Chondrocyte (in vitro differentiated cells): Measurements from ENCODE around the gene WDR46. TPM values are rescaled to one million over a fixed set of nuclear protein-coding genes. Genes with fewer than 3 reads are reported as not detected.

Experiments used
- DNase-seq: peaks from one replicate; pipeline ENCODE4 v3.0.0; 2021; ENCODE audit warnings: mixed read lengths, low spot score
- H3K27ac Mint-ChIP-seq: one replicate; pipeline ENCODE4 v1.8.0; 2021; ENCODE audit warnings: mild to moderate bottlenecking, moderate library complexity, mixed read lengths; ENCODE audit not compliant: unreplicated experiment
- H3K27me3 Mint-ChIP-seq: 2 replicates; pipeline ENCODE4 v1.8.0; 2021; ENCODE audit warnings: low read depth, mixed read lengths
- H3K36me3 Mint-ChIP-seq: 2 replicates; pipeline ENCODE4 v1.8.0; 2021; ENCODE audit warnings: low read depth, mixed read lengths
- H3K4me1 Mint-ChIP-seq: 2 replicates; pipeline ENCODE4 v1.8.0; 2021; ENCODE audit warnings: low read depth, mild to moderate bottlenecking, mixed read lengths
- H3K4me3 Mint-ChIP-seq: one replicate; pipeline ENCODE4 v1.8.0; 2021; ENCODE audit warnings: mild to moderate bottlenecking, moderate library complexity, mixed read lengths; ENCODE audit not compliant: unreplicated experiment
- H3K9me3 Mint-ChIP-seq: 2 replicates; pipeline ENCODE4 v1.8.0; 2021; ENCODE audit warnings: low read depth, mixed read lengths
- microRNA-seq: library from miRNA; unstranded; fragments of <30 nt; microRNA quantifications from one replicate; pipeline ENCODE4 v1.2.0, GENCODE V29; 2020; ENCODE audit warnings: borderline number of aligned reads
- total RNA-seq: library from RNA; stranded (reverse); gene quantifications from 3 replicates; pipeline ENCODE4 v1.2.1, GENCODE V29; 2021
- TF ChIP-seq, protein P1 (sequence below): fragments of 200-600 bp; sonication (generic); IDR thresholded peaks from 2 replicates; pipeline ENCODE4 v1.5.0; 2021; ENCODE audit warnings: antibody characterized with exemption, mild to moderate bottlenecking, moderate library complexity

WDR46 gene
- total RNA-seq, 1 donor from 2014 or later, result 48.1 TPM

GRCh38 chr6:33235221-33235634, 53.8 kb downstream of the WDR46 start:
- H3K4me3 Mint-ChIP-seq, result no peak overlapping the region
- H3K9me3 Mint-ChIP-seq, result no peaks in the 10 kb centered on the region
- H3K27me3 Mint-ChIP-seq, result peaks cover 35% of the 10 kb centered on the region
- peaks cover 10% of the 10 kb centered on the region for H3K4me1 Mint-ChIP-seq
- TF ChIP-seq, protein P1, sequence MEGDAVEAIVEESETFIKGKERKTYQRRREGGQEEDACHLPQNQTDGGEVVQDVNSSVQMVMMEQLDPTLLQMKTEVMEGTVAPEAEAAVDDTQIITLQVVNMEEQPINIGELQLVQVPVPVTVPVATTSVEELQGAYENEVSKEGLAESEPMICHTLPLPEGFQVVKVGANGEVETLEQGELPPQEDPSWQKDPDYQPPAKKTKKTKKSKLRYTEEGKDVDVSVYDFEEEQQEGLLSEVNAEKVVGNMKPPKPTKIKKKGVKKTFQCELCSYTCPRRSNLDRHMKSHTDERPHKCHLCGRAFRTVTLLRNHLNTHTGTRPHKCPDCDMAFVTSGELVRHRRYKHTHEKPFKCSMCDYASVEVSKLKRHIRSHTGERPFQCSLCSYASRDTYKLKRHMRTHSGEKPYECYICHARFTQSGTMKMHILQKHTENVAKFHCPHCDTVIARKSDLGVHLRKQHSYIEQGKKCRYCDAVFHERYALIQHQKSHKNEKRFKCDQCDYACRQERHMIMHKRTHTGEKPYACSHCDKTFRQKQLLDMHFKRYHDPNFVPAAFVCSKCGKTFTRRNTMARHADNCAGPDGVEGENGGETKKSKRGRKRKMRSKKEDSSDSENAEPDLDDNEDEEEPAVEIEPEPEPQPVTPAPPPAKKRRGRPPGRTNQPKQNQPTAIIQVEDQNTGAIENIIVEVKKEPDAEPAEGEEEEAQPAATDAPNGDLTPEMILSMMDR, result no peak
- DNase-seq, result no peak
- peak overlapping the region; percentile 79 for H3K27ac Mint-ChIP-seq
- no peaks in the 10 kb centered on the region for H3K36me3 Mint-ChIP-seq

Small RNA genes lying within 50 kb of the gene (microRNA-seq; reads per million reads assigned to microRNA genes)
- gene MIR6834 (not detected), gene MIR6873 (not detected)

Other genes with a start within 250 kb of the WDR46 start
- gene HLA-DPA1, start 215.6 kb downstream of the WDR46 start, total RNA-seq, result 0.65 to 1.3 TPM (median 1.2 TPM) in 3 replicates
- 2.8 to 2.9 TPM (median 2.8 TPM) in 3 replicates for gene HLA-DPB1, start 213.2 kb downstream of the WDR46 start, total RNA-seq
- 2.8 to 10.0 TPM (median 10.0 TPM) in 3 replicates for gene COL11A2, start 96.8 kb downstream of the WDR46 start, total RNA-seq
- gene RXRB, start 88.6 kb downstream of the WDR46 start, total RNA-seq, result 45.1 to 51.5 TPM (median 46.5 TPM) in 3 replicates
- 222 to 238 TPM (median 225 TPM) in 3 replicates for gene SLC39A7, start 88.4 kb downstream of the WDR46 start, total RNA-seq
- 0.60 to 2.8 TPM (median 1.1 TPM) in 3 replicates for gene HSD17B8, start 84.6 kb downstream of the WDR46 start, total RNA-seq
- 42.8 to 49.7 TPM (median 44.5 TPM) in 3 replicates for gene RING1, start 80.7 kb downstream of the WDR46 start, total RNA-seq
- gene VPS52, start 17.4 kb downstream of the WDR46 start, total RNA-seq, result 35.8 to 49.9 TPM (median 36.0 TPM) in 3 replicates
- 1,578 to 1,963 TPM (median 1,582 TPM) in 3 replicates for gene RPS18, start 17.2 kb downstream of the WDR46 start, total RNA-seq
- 6.5 to 9.2 TPM (median 7.3 TPM) in 3 replicates for gene B3GALT4, start 12.1 kb downstream of the WDR46 start, total RNA-seq
- gene PFDN6, start 362 bp upstream of the WDR46 start, total RNA-seq, result 25.3 to 35.5 TPM (median 27.8 TPM) in 3 replicates
- 39.2 to 54.5 TPM (median 50.5 TPM) in 3 replicates for gene RGL2, start 9.7 kb upstream of the WDR46 start, total RNA-seq
- 86.2 to 102 TPM (median 88.1 TPM) in 3 replicates for gene TAPBP, start 24.8 kb upstream of the WDR46 start, total RNA-seq
- 21.4 to 22.2 TPM (median 22.1 TPM) in 3 replicates for gene ZBTB22, start 28.5 kb upstream of the WDR46 start, total RNA-seq
- gene DAXX, start 33.7 kb upstream of the WDR46 start, total RNA-seq, result 26.3 to 27.1 TPM (median 26.4 TPM) in 3 replicates
- 7.4 to 10.4 TPM (median 8.1 TPM) in 3 replicates for gene KIFC1, start 102.6 kb upstream of the WDR46 start, total RNA-seq
- 39.0 to 43.2 TPM (median 42.7 TPM) in 3 replicates for gene PHF1, start 121.8 kb upstream of the WDR46 start, total RNA-seq
- gene CUTA, start 128.9 kb upstream of the WDR46 start, total RNA-seq, result 204 to 241 TPM (median 218 TPM) in 3 replicates
- gene SYNGAP1, start 130.8 kb upstream of the WDR46 start, total RNA-seq, result 24.2 to 32.6 TPM (median 24.7 TPM) in 3 replicates
- 6.8 to 7.8 TPM (median 7.1 TPM) in 3 replicates for gene ZBTB9, start 165.3 kb upstream of the WDR46 start, total RNA-seq